CD4-positive, alpha-beta T cell (primary cell): ENCODE results near the gene SDK1. TPM values are rescaled to one million over a fixed set of nuclear protein-coding genes. Genes with fewer than 3 reads are reported as not detected.

Experiments used
- ATAC-seq: fragments of 200-7000 bp; cut with Tn5 transposase; one replicate; pipeline ENCODE4 v1.10.0; 2022; ENCODE audit warnings: mild to moderate bottlenecking; ENCODE audit not compliant: poor library complexity
- CTCF ChIA-PET: fragments of 350-600 bp; sonication (Branson Sonifier 250); formaldehyde crosslinking; loops from one replicate; lab custom pipeline; 2021; ENCODE audit warnings: antibody characterized with exemption, inconsistent platforms; lab: Charles Lee
- POLR2A ChIA-PET: fragments of 350-600 bp; sonication (Branson Sonifier 250); formaldehyde crosslinking; loops from one replicate; lab custom pipeline; 2021; ENCODE audit warnings: antibody characterized with exemption, inconsistent platforms; lab: Charles Lee
- DNase-seq, 14 experiments: peaks; one replicate each; pipeline ENCODE4 v3.0.0-alpha.2; 2013 to 2020; ENCODE audit warnings: mixed read lengths in 2 of 14
- H3K27ac ChIP-seq, 2 donors: one replicate each; pipeline versions ENCODE4 v1.5.1 to v1.7.0; 2013; ENCODE audit warnings: low read length in 2 of 2, low read depth in 1 of 2, mild to moderate bottlenecking in 1 of 2
- H3K27me3 ChIP-seq, 2 experiments: 1 replicate in 1 of 2; 2 replicates in 1 of 2; pipeline versions ENCODE4 v1.6.1 to v1.7.0; 2013; ENCODE audit warnings: low read length in 2 of 2, control low read depth in 1 of 2, mild to moderate bottlenecking in 1 of 2, moderate library complexity in 1 of 2; ENCODE audit not compliant: insufficient read depth in 2 of 2, control insufficient read depth in 1 of 2
- H3K36me3 ChIP-seq: one replicate; pipeline ENCODE4 v1.6.1; 2013; ENCODE audit warnings: low read length, control low read depth; ENCODE audit not compliant: insufficient read depth
- H3K4me1 ChIP-seq: one replicate; pipeline ENCODE4 v1.6.1; 2013; ENCODE audit warnings: low read length, control low read depth; ENCODE audit not compliant: insufficient read depth
- H3K4me3 ChIP-seq: one replicate; pipeline ENCODE4 v1.5.1; 2013; ENCODE audit warnings: mild to moderate bottlenecking, low read length, moderate library complexity
- H3K9me3 ChIP-seq, 2 experiments: 1 replicate in 1 of 2; 2 replicates in 1 of 2; pipeline versions ENCODE4 v1.6.1 to v1.7.0; 2013; ENCODE audit warnings: low read length in 2 of 2, mild to moderate bottlenecking in 2 of 2, control low read depth in 1 of 2, moderate library complexity in 1 of 2; ENCODE audit not compliant: control insufficient read depth in 1 of 2, insufficient read depth in 1 of 2
- H3K27ac Mint-ChIP-seq: one replicate; pipeline ENCODE4 v1.8.0; 2020; ENCODE audit warnings: mixed read lengths
- H3K27me3 Mint-ChIP-seq: one replicate; pipeline ENCODE4 v1.8.0; 2021; ENCODE audit warnings: mixed read lengths
- H3K36me3 Mint-ChIP-seq: one replicate; pipeline ENCODE4 v1.8.0; 2021; ENCODE audit warnings: low read depth, mixed read lengths
- H3K4me1 Mint-ChIP-seq: one replicate; pipeline ENCODE4 v1.8.0; 2021; ENCODE audit warnings: low read depth, mixed read lengths
- H3K4me3 Mint-ChIP-seq: one replicate; pipeline ENCODE4 v1.8.0; 2020; ENCODE audit warnings: mild to moderate bottlenecking, mixed read lengths
- H3K9me3 Mint-ChIP-seq: one replicate; pipeline ENCODE4 v1.8.0; 2020; ENCODE audit warnings: mixed read lengths
- CTCF ChIP-seq: fragments of 200-600 bp; IDR thresholded peaks from one replicate; pipeline ENCODE4 v1.8.0; 2022; ENCODE audit warnings: antibody characterized with exemption, mild to moderate bottlenecking
- intact Hi-C, 2 experiments: fragments of 100-400 bp; cut with DNase I in 1 of 2; cut with micrococcal nuclease in 1 of 2; formaldehyde crosslinking; loops; one replicate each; pipeline versions ENCODE4 v1.15.1 to v1.9.0; 2023 to 2025; cut with DNase I, micrococcal nuclease
- total RNA-seq, 174 experiments: library from RNA in 2 of 174; stranded (reverse) in 2 of 174; gene quantifications; one replicate each; pipeline ENCODE4 v1.2.3 and lab custom pipeline; 2021 to 2026

Gene SDK1
- total RNA-seq, 2 experiments from 2014 or later, result 1.1 to 1.3 TPM

- no peaks in the 10 kb centered on the region for H3K4me1 ChIP-seq
- H3K36me3 ChIP-seq, result no peaks in the 10 kb centered on the region
- ATAC-seq, result no peak
- no peak overlapping the region for H3K27ac Mint-ChIP-seq
- no peaks in the 10 kb centered on the region for H3K36me3 Mint-ChIP-seq
- ChIA-PET POLR2A (no interaction called here), CTCF (no interaction called here)
- no peaks in the 10 kb centered on the region for H3K27me3 Mint-ChIP-seq
- no peaks in the 10 kb centered on the region for H3K27me3 ChIP-seq
- no peaks in the 10 kb centered on the region for H3K4me1 Mint-ChIP-seq
- DNase-seq, result peak in 1 of 14 experiments; percentile 1
- no peak for TF ChIP-seq CTCF
- intact Hi-C loops, result no loop called here
- H3K4me3 ChIP-seq, result no peak overlapping the region
- no peaks in the 10 kb centered on the region for H3K9me3 ChIP-seq
- H3K27ac ChIP-seq, result no peak overlapping the region
- H3K9me3 Mint-ChIP-seq, result no peaks in the 10 kb centered on the region
- H3K4me3 Mint-ChIP-seq, result no peak overlapping the region
These were observed 830.0 kb downstream of the SDK1 start for GRCh38 chr7:4131063-4131462.

- H3K27ac ChIP-seq, result no peak overlapping the region
- ChIA-PET CTCF (no interaction called here), POLR2A (no interaction called here)
- intact Hi-C loops, result no loop called here
- Mint-ChIP-seq H3K27me3 (no peaks in the 10 kb centered on the region), H3K36me3 (no peaks in the 10 kb centered on the region), H3K4me3 (no peak overlapping the region), H3K9me3 (no peaks in the 10 kb centered on the region), H3K27ac (no peak overlapping the region), H3K4me1 (no peaks in the 10 kb centered on the region)
- peaks cover 0 to 5% of the 10 kb centered on the region in 2 experiments for H3K9me3 ChIP-seq
- TF ChIP-seq CTCF, result no peak
- no peaks in the 10 kb centered on the region for H3K4me1 ChIP-seq
- DNase-seq (peak in 1 of 14 experiments; percentile 19), ATAC-seq (no peak)
- no peak overlapping the region for H3K4me3 ChIP-seq
- H3K27me3 ChIP-seq, result no peaks in the 10 kb centered on the region
- H3K36me3 ChIP-seq, result no peaks in the 10 kb centered on the region
These were observed 831.2 kb downstream of the SDK1 start for GRCh38 chr7:4132221-4132620.

GRCh38 chr7:4133491-4134044 is 832.5 kb downstream of the SDK1 start:
- peak in 1 of 14 experiments; percentile 14 for DNase-seq
- Mint-ChIP-seq H3K9me3 (no peaks in the 10 kb centered on the region), H3K4me1 (no peaks in the 10 kb centered on the region), H3K36me3 (no peaks in the 10 kb centered on the region), H3K27me3 (no peaks in the 10 kb centered on the region), H3K4me3 (no peak overlapping the region), H3K27ac (no peak overlapping the region)
- no peaks in the 10 kb centered on the region for H3K4me1 ChIP-seq
- CTCF ChIA-PET, result no interaction called here
- H3K9me3 ChIP-seq, result peaks cover 0 to 5% of the 10 kb centered on the region in 2 experiments
- no peak overlapping the region for H3K27ac ChIP-seq
- no peaks in the 10 kb centered on the region for H3K36me3 ChIP-seq
- H3K27me3 ChIP-seq, result no peaks in the 10 kb centered on the region
- POLR2A ChIA-PET, result no interaction called here
- H3K4me3 ChIP-seq, result no peak overlapping the region
- intact Hi-C loops, result no loop called here
- TF ChIP-seq CTCF, result no peak
- ATAC-seq, result no peak
